C4-2B (cell line): Measurements from ENCODE around the gene FAM184B.

ENCODE experiments used
- ZFX ChIP-seq: fragments of 450-650 bp; IDR thresholded peaks from 2 replicates; pipeline ENCODE4 v1.6.1; 2017
- TF ChIP-seq, protein P1 (sequence below): fragments of 450-650 bp; conservative IDR thresholded peaks from 2 replicates; pipeline ENCODE4 v1.5.1; 2017; ENCODE audit warnings: mild to moderate bottlenecking

DNA sequence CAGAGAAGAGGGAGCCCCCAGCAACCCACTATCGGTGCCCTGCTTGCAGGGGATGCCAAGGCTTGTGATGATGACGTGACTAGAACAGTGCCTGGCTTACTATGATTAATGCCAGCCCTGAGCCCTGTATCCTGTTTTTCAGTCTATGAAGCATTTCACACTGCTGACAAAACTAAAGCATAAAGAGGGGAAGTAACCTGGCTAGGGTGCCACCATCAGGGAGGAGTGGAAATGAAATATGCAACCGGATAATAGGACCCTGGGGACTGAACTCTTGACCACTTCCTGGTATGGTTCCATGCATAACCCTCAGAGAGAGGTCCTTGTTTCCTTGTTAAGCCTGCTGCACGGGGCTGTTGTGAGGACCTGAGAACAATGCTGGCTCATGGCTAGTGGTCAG is 116.7 kb downstream of the FAM184B start:
- TF ChIP-seq, protein P1, sequence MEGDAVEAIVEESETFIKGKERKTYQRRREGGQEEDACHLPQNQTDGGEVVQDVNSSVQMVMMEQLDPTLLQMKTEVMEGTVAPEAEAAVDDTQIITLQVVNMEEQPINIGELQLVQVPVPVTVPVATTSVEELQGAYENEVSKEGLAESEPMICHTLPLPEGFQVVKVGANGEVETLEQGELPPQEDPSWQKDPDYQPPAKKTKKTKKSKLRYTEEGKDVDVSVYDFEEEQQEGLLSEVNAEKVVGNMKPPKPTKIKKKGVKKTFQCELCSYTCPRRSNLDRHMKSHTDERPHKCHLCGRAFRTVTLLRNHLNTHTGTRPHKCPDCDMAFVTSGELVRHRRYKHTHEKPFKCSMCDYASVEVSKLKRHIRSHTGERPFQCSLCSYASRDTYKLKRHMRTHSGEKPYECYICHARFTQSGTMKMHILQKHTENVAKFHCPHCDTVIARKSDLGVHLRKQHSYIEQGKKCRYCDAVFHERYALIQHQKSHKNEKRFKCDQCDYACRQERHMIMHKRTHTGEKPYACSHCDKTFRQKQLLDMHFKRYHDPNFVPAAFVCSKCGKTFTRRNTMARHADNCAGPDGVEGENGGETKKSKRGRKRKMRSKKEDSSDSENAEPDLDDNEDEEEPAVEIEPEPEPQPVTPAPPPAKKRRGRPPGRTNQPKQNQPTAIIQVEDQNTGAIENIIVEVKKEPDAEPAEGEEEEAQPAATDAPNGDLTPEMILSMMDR = no peak
- TF ChIP-seq ZFX = no peak
